ENCODE data around the gene AFF4. TPM values are rescaled to one million over a fixed set of nuclear protein-coding genes. Genes with fewer than 3 reads are reported as not detected.

The AFF4 gene
- total RNA-seq, 1 experiment from 2014 or later, result 11.5 TPM

- in situ Hi-C loops (cut with HindIII; ENCODE audit: low pct_unique_long_range_greater_than_20kb, low sequenced_read_pairs), result no loop called here
- no peak for DNase-seq (ENCODE audit: low read depth)
These were observed 57.5 kb downstream of the AFF4 start for GRCh38 chr5:132905938-132906337.

- in situ Hi-C loops (cut with HindIII; ENCODE audit: low pct_unique_long_range_greater_than_20kb, low sequenced_read_pairs), result no loop called here
These were observed 61.7 kb downstream of the AFF4 start for GRCh38 chr5:132901730-132902129.

GRCh38 chr5:132901036-132901435, 62.4 kb downstream of the AFF4 start:
- in situ Hi-C loops (cut with HindIII; ENCODE audit: low pct_unique_long_range_greater_than_20kb, low sequenced_read_pairs), result no loop called here
- DNase-seq (ENCODE audit: low read depth), result no peak

More at GRCh38 chr5:132901730-132902129, 61.7 kb downstream of the AFF4 start:
- DNase-seq (ENCODE audit: low read depth), result no peak

- DNase-seq (ENCODE audit: low read depth), result no peak
- in situ Hi-C loops (cut with HindIII; ENCODE audit: low pct_unique_long_range_greater_than_20kb, low sequenced_read_pairs), result no loop called here
These were observed 65.3 kb downstream of the AFF4 start for GRCh38 chr5:132898094-132898493.

- in situ Hi-C loops (cut with HindIII; ENCODE audit: low pct_unique_long_range_greater_than_20kb, low sequenced_read_pairs), result no loop called here
- no peak for DNase-seq (ENCODE audit: low read depth)
These were observed 66.7 kb downstream of the AFF4 start for GRCh38 chr5:132896685-132897084.

GRCh38 chr5:132895719-132896305, 67.6 kb downstream of the AFF4 start:
- DNase-seq (ENCODE audit: low read depth), result no peak
- in situ Hi-C loops (cut with HindIII; ENCODE audit: low pct_unique_long_range_greater_than_20kb, low sequenced_read_pairs), result no loop called here

- in situ Hi-C loops (cut with HindIII; ENCODE audit: low pct_unique_long_range_greater_than_20kb, low sequenced_read_pairs), result no loop called here
- no peak for DNase-seq (ENCODE audit: low read depth)
These were observed 72.6 kb downstream of the AFF4 start for GRCh38 chr5:132890817-132891216.

GRCh38 chr5:132889501-132889900, 73.9 kb downstream of the AFF4 start:
- in situ Hi-C loops (cut with HindIII; ENCODE audit: low pct_unique_long_range_greater_than_20kb, low sequenced_read_pairs), result no loop called here

GRCh38 chr5:132887283-132887682, 76.2 kb downstream of the AFF4 start:
- no peak for DNase-seq (ENCODE audit: low read depth)
- in situ Hi-C loops (cut with HindIII; ENCODE audit: low pct_unique_long_range_greater_than_20kb, low sequenced_read_pairs), result no loop called here

More at GRCh38 chr5:132889501-132889900, 73.9 kb downstream of the AFF4 start:
- no peak for DNase-seq (ENCODE audit: low read depth)

- DNase-seq (ENCODE audit: low read depth), result no peak
- in situ Hi-C loops (cut with HindIII; ENCODE audit: low pct_unique_long_range_greater_than_20kb, low sequenced_read_pairs), result no loop called here
These were observed 77.2 kb downstream of the AFF4 start for GRCh38 chr5:132886064-132886823.

- in situ Hi-C loops (cut with HindIII; ENCODE audit: low pct_unique_long_range_greater_than_20kb, low sequenced_read_pairs), result no loop called here
- DNase-seq (ENCODE audit: low read depth), result no peak
These were observed 78.9 kb downstream of the AFF4 start for GRCh38 chr5:132884548-132884947.

GRCh38 chr5:132883261-132883834, 80.1 kb downstream of the AFF4 start:
- peak; percentile 42 for DNase-seq (ENCODE audit: low read depth)
- in situ Hi-C loops (cut with HindIII; ENCODE audit: low pct_unique_long_range_greater_than_20kb, low sequenced_read_pairs), result no loop called here

- in situ Hi-C loops (cut with HindIII; ENCODE audit: low pct_unique_long_range_greater_than_20kb, low sequenced_read_pairs), result no loop called here
- peak; percentile 85 for DNase-seq (ENCODE audit: low read depth)
These were observed 85.5 kb downstream of the AFF4 start for GRCh38 chr5:132877938-132878337.

GRCh38 chr5:132877466-132877865, 86.0 kb downstream of the AFF4 start:
- in situ Hi-C loops (cut with HindIII; ENCODE audit: low pct_unique_long_range_greater_than_20kb, low sequenced_read_pairs), result no loop called here
- no peak for DNase-seq (ENCODE audit: low read depth)

- in situ Hi-C loops (cut with HindIII; ENCODE audit: low pct_unique_long_range_greater_than_20kb, low sequenced_read_pairs), result no loop called here
These were observed 87.2 kb downstream of the AFF4 start for GRCh38 chr5:132876020-132876759.

GRCh38 chr5:132873930-132874271, 89.5 kb downstream of the AFF4 start:
- no peak for DNase-seq (ENCODE audit: low read depth)
- in situ Hi-C loops (cut with HindIII; ENCODE audit: low pct_unique_long_range_greater_than_20kb, low sequenced_read_pairs), result no loop called here

More at GRCh38 chr5:132876020-132876759, 87.2 kb downstream of the AFF4 start:
- no peak for DNase-seq (ENCODE audit: low read depth)

GRCh38 chr5:132873119-132873929, 90.1 kb downstream of the AFF4 start, which contains the start of gene LEAP2:
TSS of gene LEAP2 (plus strand) at chr5:132873668. CDS start at chr5:132873695, 27 bp downstream.
- in situ Hi-C loops (cut with HindIII; ENCODE audit: low pct_unique_long_range_greater_than_20kb, low sequenced_read_pairs), result no loop called here
- peak; percentile 31 for DNase-seq (ENCODE audit: low read depth)

- no peak for DNase-seq (ENCODE audit: low read depth)
- in situ Hi-C loops (cut with HindIII; ENCODE audit: low pct_unique_long_range_greater_than_20kb, low sequenced_read_pairs), result no loop called here
These were observed 90.7 kb downstream of the AFF4 start for GRCh38 chr5:132872788-132873118.

Measured in Caki2 (cell line).